GM12878 (cell line): ENCODE results near the gene SYN1. TPM values are rescaled to one million over a fixed set of nuclear protein-coding genes. Genes with fewer than 3 reads are reported as not detected.

Experiments
- ATF7 ChIP-seq: fragments of 450-650 bp; IDR thresholded peaks from 2 replicates; pipeline ENCODE4 v1.6.1; 2016; ENCODE audit warnings: low read depth, mild to moderate bottlenecking
- BRCA1 ChIP-seq: IDR thresholded peaks from 2 replicates; pipeline ENCODE4 v1.6.1; 2011; ENCODE audit warnings: low read depth, low read length, improper control_type of control experiment
- EED ChIP-seq: sonication (generic); IDR thresholded peaks from 2 replicates; pipeline ENCODE4 v1.6.1; 2016; ENCODE audit warnings: antibody characterized with exemption, low read depth
- FOS ChIP-seq: IDR thresholded peaks from 3 replicates; pipeline ENCODE4 v1.6.1; 2011; ENCODE audit warnings: borderline replicate concordance; ENCODE audit not compliant: insufficient read length; ENCODE audit errors: extremely low read depth
- HCFC1 ChIP-seq: fragments of 150-350 bp; IDR thresholded peaks from 2 replicates; pipeline ENCODE4 v1.6.1; 2014; ENCODE audit warnings: low read length
- MYB ChIP-seq: fragments of 150-350 bp; IDR thresholded peaks from 2 replicates; pipeline ENCODE4 v1.6.1; 2014; ENCODE audit warnings: mild to moderate bottlenecking, low read depth, low read length, borderline replicate concordance
- SPI1 ChIP-seq: IDR thresholded peaks from 2 replicates; pipeline ENCODE4 v1.6.1; 2011; ENCODE audit warnings: low read depth, mild to moderate bottlenecking, low read length, moderate library complexity, borderline replicate concordance; ENCODE audit not compliant: insufficient read depth
- TCF3 ChIP-seq: IDR thresholded peaks from 2 replicates; pipeline ENCODE4 v1.6.1; 2012; ENCODE audit warnings: low read depth, mild to moderate bottlenecking, low read length, borderline replicate concordance; ENCODE audit not compliant: insufficient read depth
- ZZZ3 ChIP-seq: IDR thresholded peaks from 2 replicates; pipeline ENCODE4 v1.6.1; 2011; ENCODE audit warnings: low read depth; ENCODE audit not compliant: control insufficient read depth, insufficient read length
- polyA plus RNA-seq, 11 experiments: library from polyadenylated mRNA; depleted of rRNA in 4 of 11; unstranded in 6 of 11; stranded (reverse) in 5 of 11; fragments of >200 nt; fragmentation: Nextera tagmentation in 4 of 11; fragmentation: Illumina TruSeq in 1 of 11; extraction: Ambion mirVana in 4 of 11; extraction: Trizol in 1 of 11; gene quantifications; 1 replicate in 1 of 11; 2 replicates in 10 of 11; pipeline versions ENCODE4 v1.2.1 to v1.2.3, GENCODE V29; 2011 to 2016; ENCODE audit warnings: inconsistent platforms in 2 of 11, missing spikeins in 2 of 11, low read depth in 1 of 11
- total RNA-seq, 4 experiments: library from RNA; depleted of rRNA in 3 of 4; stranded (reverse); fragments of >200 nt in 3 of 4; fragmentation: Illumina TruSeq in 1 of 4; extraction: Trizol in 1 of 4; gene quantifications; 2 replicates each; pipeline versions ENCODE4 v1.2.1 to v1.2.3, GENCODE V29; 2013 to 2021
- TF ChIP-seq, protein P1 (sequence below), 3 experiments: IDR thresholded peaks in 2 of 3; conservative IDR thresholded peaks in 1 of 3; 2 replicates each; pipeline ENCODE4 v1.5.1; 2011; ENCODE audit warnings: low read depth in 3 of 3, low read length in 3 of 3, mild to moderate bottlenecking in 3 of 3, control low read depth in 2 of 3, moderate library complexity in 2 of 3, inconsistent platforms in 1 of 3, mixed read lengths in 1 of 3; ENCODE audit not compliant: control insufficient read depth in 2 of 3, insufficient read depth in 1 of 3; ENCODE audit errors: extremely low read depth in 1 of 3
- TF ChIP-seq, protein P2 (sequence below): fragments of 450-650 bp; IDR thresholded peaks from 2 replicates; pipeline ENCODE4 v1.6.1; 2017; ENCODE audit warnings: mild to moderate bottlenecking, moderate library complexity

Gene SYN1
- total and polyA plus RNA-seq, 10 of the 15 experiments (the other 5 are each of a cell fraction or from before 2014, with no cell fraction given), result 0.09 to 0.57 (median 0.16) TPM; not detected in 3

DNA sequence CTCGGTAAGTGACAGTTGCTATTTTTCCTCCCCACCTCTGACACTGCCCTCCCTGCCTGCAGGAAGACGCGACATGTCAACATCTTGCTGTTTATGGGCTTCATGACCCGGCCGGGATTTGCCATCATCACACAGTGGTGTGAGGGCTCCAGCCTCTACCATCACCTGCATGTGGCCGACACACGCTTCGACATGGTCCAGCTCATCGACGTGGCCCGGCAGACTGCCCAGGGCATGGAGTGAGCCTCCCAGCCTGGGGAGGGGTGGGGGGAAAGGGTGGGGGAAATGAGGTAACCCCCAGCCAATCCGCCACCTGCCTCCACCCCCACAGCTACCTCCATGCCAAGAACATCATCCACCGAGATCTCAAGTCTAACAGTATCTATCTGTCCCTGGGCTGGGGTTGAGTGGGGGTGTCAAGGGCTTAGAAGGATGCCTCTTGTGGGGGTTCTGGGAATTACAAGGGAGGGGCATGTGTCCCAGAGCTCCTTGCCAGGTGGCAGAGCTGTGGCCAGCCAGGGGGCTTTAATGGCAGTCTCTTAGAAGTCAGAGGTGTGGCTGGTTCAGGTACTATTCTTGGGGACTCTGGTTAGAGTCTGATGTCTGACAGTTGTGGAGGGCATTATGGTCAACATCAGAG lies 50.9 kb downstream of the SYN1 start (continued):
- TF ChIP-seq FOS, result no peak
- no peak for TF ChIP-seq TCF3
- no peak for TF ChIP-seq ZZZ3
- no peak for TF ChIP-seq EED
- no peak for TF ChIP-seq SPI1
- TF ChIP-seq, protein P1, sequence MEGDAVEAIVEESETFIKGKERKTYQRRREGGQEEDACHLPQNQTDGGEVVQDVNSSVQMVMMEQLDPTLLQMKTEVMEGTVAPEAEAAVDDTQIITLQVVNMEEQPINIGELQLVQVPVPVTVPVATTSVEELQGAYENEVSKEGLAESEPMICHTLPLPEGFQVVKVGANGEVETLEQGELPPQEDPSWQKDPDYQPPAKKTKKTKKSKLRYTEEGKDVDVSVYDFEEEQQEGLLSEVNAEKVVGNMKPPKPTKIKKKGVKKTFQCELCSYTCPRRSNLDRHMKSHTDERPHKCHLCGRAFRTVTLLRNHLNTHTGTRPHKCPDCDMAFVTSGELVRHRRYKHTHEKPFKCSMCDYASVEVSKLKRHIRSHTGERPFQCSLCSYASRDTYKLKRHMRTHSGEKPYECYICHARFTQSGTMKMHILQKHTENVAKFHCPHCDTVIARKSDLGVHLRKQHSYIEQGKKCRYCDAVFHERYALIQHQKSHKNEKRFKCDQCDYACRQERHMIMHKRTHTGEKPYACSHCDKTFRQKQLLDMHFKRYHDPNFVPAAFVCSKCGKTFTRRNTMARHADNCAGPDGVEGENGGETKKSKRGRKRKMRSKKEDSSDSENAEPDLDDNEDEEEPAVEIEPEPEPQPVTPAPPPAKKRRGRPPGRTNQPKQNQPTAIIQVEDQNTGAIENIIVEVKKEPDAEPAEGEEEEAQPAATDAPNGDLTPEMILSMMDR (IDR thresholded peaks at IDR 0.05 in 2 of 3, conservative IDR thresholded peaks at IDR 0.05 in 1 of 3; ENCODE audit: control insufficient read depth in 2 of 3, extremely low read depth in 1 of 3, insufficient read depth in 1 of 3, low read depth in 3 of 3, low read length in 3 of 3), result peak; percentile 14 to 49 (median 36); a peak in 3 of 6 replicates
- TF ChIP-seq, protein P2, sequence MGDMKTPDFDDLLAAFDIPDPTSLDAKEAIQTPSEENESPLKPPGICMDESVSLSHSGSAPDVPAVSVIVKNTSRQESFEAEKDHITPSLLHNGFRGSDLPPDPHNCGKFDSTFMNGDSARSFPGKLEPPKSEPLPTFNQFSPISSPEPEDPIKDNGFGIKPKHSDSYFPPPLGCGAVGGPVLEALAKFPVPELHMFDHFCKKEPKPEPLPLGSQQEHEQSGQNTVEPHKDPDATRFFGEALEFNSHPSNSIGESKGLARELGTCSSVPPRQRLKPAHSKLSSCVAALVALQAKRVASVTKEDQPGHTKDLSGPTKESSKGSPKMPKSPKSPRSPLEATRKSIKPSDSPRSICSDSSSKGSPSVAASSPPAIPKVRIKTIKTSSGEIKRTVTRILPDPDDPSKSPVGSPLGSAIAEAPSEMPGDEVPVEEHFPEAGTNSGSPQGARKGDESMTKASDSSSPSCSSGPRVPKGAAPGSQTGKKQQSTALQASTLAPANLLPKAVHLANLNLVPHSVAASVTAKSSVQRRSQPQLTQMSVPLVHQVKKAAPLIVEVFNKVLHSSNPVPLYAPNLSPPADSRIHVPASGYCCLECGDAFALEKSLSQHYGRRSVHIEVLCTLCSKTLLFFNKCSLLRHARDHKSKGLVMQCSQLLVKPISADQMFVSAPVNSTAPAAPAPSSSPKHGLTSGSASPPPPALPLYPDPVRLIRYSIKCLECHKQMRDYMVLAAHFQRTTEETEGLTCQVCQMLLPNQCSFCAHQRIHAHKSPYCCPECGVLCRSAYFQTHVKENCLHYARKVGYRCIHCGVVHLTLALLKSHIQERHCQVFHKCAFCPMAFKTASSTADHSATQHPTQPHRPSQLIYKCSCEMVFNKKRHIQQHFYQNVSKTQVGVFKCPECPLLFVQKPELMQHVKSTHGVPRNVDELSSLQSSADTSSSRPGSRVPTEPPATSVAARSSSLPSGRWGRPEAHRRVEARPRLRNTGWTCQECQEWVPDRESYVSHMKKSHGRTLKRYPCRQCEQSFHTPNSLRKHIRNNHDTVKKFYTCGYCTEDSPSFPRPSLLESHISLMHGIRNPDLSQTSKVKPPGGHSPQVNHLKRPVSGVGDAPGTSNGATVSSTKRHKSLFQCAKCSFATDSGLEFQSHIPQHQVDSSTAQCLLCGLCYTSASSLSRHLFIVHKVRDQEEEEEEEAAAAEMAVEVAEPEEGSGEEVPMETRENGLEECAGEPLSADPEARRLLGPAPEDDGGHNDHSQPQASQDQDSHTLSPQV, result no peak
- TF ChIP-seq ATF7, result no peak
- TF ChIP-seq BRCA1, result no peak
- TF ChIP-seq MYB, result no peak
- no peak for TF ChIP-seq HCFC1
